ENCODE data around the gene ZBTB17. TPM values are rescaled to one million over a fixed set of nuclear protein-coding genes. Genes with fewer than 3 reads are reported as not detected.

ZBTB17 gene
- total RNA-seq, 1 experiment from 2014 or later: 44.2 TPM

DNA sequence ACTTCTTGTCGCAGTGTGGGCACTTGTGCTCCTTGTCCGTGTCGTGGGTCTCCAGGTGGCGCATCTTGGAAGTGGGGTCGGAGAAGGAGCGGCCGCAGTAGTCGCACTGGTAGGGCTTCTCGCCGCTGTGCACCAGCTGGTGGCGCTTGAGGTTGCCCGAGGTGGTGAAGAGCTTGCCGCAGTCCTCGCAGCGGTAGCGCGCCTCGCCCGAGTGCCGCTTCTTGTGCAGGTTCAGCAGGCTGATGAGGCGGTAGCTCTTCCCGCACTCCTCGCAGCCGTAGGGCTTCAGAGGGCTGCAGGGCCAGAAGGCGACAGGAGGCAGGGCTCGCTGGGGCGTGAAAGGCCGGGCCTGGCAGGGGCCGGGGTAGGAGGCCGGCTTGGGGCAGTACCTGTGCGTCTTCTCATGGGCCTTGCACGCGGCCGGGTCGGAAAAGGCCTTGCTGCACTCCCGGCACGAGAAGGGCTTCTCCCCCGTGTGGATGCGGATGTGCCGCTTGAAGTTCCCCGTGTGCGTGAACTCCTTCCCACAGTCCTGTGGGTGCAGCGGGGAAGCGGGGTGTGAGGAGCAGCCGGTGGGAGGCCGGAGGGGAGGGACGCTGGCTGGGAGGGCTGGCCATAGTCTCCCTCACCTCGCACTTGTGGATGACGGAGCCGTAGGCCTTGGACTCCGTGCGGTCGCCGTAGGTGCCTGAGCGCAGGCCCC is 31.4 kb downstream of the ZBTB17 start:
- Histone ChIP-seq H3K27ac (ENCODE audit: low read length) (no peak overlapping the region), H3K27me3 (ENCODE audit: low read length) (no peaks in the 10 kb centered on the region), H3K9ac (ENCODE audit: low read length) (no peak overlapping the region), H2AFZ (ENCODE audit: low read length) (no peak overlapping the region), H3K4me3 (ENCODE audit: low read length) (no peak overlapping the region), H3K4me1 (ENCODE audit: insufficient read depth, low read length) (0 out of 2 replicates have a peak, but pooled peaks cover 3% of the 10 kb centered on the region), H3K36me3 (ENCODE audit: low read depth, low read length) (peaks cover 32% of the 10 kb centered on the region; the same call in 1 of the 2 replicates), H3K79me2 (ENCODE audit: low read length) (peaks cover 9% of the 10 kb centered on the region), H3K9me3 (ENCODE audit: low read length) (no peaks in the 10 kb centered on the region), H3K9me2 (replicated peaks; ENCODE audit: low read length) (no peaks in the 10 kb centered on the region), H3K4me2 (ENCODE audit: low read length) (no peak overlapping the region), H4K20me1 (ENCODE audit: low read length) (no peaks in the 10 kb centered on the region), H3F3A (ENCODE audit: low read length, unreplicated experiment) (no peaks in the 10 kb centered on the region)
- no peak for ATAC-seq
- CTCF ChIA-PET: no interaction called here
- POLR2A ChIA-PET (ENCODE audit: unreplicated experiment): no interaction called here
- no TSS peak for BruUV-seq (replicated peaks)
- intact Hi-C loops (cut with micrococcal nuclease): no loop called here
- DNase-seq: no peak
- no peak for TF ChIP-seq EZH2phosphoT487 (IDR thresholded peaks at IDR 0.05; ENCODE audit: borderline replicate concordance, low read length)
- TF ChIP-seq, protein P1, sequence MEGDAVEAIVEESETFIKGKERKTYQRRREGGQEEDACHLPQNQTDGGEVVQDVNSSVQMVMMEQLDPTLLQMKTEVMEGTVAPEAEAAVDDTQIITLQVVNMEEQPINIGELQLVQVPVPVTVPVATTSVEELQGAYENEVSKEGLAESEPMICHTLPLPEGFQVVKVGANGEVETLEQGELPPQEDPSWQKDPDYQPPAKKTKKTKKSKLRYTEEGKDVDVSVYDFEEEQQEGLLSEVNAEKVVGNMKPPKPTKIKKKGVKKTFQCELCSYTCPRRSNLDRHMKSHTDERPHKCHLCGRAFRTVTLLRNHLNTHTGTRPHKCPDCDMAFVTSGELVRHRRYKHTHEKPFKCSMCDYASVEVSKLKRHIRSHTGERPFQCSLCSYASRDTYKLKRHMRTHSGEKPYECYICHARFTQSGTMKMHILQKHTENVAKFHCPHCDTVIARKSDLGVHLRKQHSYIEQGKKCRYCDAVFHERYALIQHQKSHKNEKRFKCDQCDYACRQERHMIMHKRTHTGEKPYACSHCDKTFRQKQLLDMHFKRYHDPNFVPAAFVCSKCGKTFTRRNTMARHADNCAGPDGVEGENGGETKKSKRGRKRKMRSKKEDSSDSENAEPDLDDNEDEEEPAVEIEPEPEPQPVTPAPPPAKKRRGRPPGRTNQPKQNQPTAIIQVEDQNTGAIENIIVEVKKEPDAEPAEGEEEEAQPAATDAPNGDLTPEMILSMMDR (conservative IDR thresholded peaks at IDR 0.05; ENCODE audit: low read depth, low read length): no peak
- no peak for TF ChIP-seq EZH2 (IDR thresholded peaks at IDR 0.05; ENCODE audit: low read length, unreplicated experiment)

DNA sequence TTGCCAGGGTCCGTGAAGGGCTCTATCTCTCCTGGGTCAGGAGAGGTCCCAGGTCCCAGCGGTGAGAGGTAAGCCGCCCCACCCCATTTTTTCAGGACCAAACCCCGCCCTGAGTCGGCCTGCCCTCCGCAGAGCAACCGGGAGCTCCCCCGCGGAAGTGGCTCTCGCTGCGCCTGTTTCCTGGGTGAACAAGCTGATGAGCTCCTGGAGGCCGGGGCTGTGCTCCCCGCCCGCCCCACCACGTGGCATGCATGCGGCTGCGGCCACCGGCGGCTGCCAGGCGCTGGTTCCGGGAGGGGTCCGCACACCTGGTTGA is 32.0 kb downstream of the ZBTB17 start:
- Histone ChIP-seq H3K27me3 (ENCODE audit: low read length) (no peaks in the 10 kb centered on the region), H4K20me1 (ENCODE audit: low read length) (0 out of 2 replicates have a peak, but pooled peaks cover 3% of the 10 kb centered on the region), H3K4me1 (ENCODE audit: insufficient read depth, low read length) (0 out of 2 replicates have a peak, but pooled peaks cover 8% of the 10 kb centered on the region), H3K36me3 (ENCODE audit: low read depth, low read length) (peaks cover 32% of the 10 kb centered on the region; the same call in 1 of the 2 replicates), H2AFZ (ENCODE audit: low read length) (no peak overlapping the region), H3K27ac (ENCODE audit: low read length) (no peak overlapping the region), H3K4me2 (ENCODE audit: low read length) (no peak overlapping the region), H3K9me2 (replicated peaks; ENCODE audit: low read length) (no peaks in the 10 kb centered on the region), H3K9ac (ENCODE audit: low read length) (no peak overlapping the region), H3F3A (ENCODE audit: low read length, unreplicated experiment) (no peaks in the 10 kb centered on the region), H3K79me2 (ENCODE audit: low read length) (peaks cover 4% of the 10 kb centered on the region; the same call in 1 of the 2 replicates), H3K9me3 (ENCODE audit: low read length) (no peaks in the 10 kb centered on the region), H3K4me3 (ENCODE audit: low read length) (no peak overlapping the region)
- ATAC-seq (no peak), DNase-seq (no peak)
- intact Hi-C loops (cut with micrococcal nuclease): no loop called here
- TF ChIP-seq, protein P1 (conservative IDR thresholded peaks at IDR 0.05; ENCODE audit: low read depth, low read length): no peak
- no peak for TF ChIP-seq EZH2 (IDR thresholded peaks at IDR 0.05; ENCODE audit: low read length, unreplicated experiment)
- TF ChIP-seq EZH2phosphoT487 (IDR thresholded peaks at IDR 0.05; ENCODE audit: borderline replicate concordance, low read length): no peak
- CTCF ChIA-PET: no interaction called here
- BruUV-seq (replicated peaks): no TSS peak
- POLR2A ChIA-PET (ENCODE audit: unreplicated experiment): no interaction called here

DNA sequence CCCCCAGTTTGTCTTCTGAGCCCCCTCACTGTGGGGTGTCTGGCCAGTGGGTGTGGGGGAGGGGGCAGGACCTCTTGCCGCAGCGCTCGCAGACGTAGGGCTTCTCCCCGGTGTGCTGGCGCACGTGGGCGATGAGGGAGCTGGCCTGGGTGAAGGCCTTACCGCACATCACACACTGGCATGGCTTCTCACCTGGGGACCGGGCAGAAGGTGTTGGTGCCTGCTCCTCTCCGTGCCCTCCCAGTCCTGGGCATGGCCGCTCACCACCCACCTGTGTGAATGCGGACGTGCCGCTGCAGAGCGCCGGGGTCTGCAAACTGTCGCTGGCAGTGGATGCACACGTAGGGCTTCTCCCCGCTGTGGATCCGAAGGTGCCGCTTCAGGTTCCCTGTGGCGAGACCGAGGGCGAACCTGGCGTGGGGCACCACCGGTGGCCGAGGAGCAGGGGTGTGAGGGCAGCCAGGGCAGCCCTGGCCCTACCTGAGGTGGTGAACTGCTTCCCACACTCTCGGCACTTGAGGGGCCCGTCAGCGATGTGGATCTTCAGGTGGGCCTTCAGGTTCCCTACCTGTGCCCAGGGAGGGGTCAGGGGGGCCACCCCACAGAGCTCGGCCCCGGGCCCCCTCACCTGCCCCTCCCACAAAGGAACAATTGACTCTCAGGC is 32.4 kb downstream of the ZBTB17 start:
- H3K9ac ChIP-seq (ENCODE audit: low read length): no peak overlapping the region
- CTCF ChIA-PET: no interaction called here

More for the DNA sequence above, 32.4 kb downstream of the ZBTB17 start:
- DNase-seq (no peak), ATAC-seq (no peak)
- Histone ChIP-seq H3K4me3 (ENCODE audit: low read length) (no peak overlapping the region), H3K4me1 (ENCODE audit: insufficient read depth, low read length) (0 out of 2 replicates have a peak, but pooled peaks cover 12% of the 10 kb centered on the region), H3F3A (ENCODE audit: low read length, unreplicated experiment) (no peaks in the 10 kb centered on the region), H3K27ac (ENCODE audit: low read length) (no peak overlapping the region), H3K9me2 (replicated peaks; ENCODE audit: low read length) (no peaks in the 10 kb centered on the region), H3K27me3 (ENCODE audit: low read length) (no peaks in the 10 kb centered on the region), H2AFZ (ENCODE audit: low read length) (no peak overlapping the region), H3K4me2 (ENCODE audit: low read length) (no peak overlapping the region), H3K79me2 (ENCODE audit: low read length) (no peaks in the 10 kb centered on the region), H3K9me3 (ENCODE audit: low read length) (no peaks in the 10 kb centered on the region), H4K20me1 (ENCODE audit: low read length) (0 out of 2 replicates have a peak, but pooled peaks cover 8% of the 10 kb centered on the region), H3K36me3 (ENCODE audit: low read depth, low read length) (peaks cover 35% of the 10 kb centered on the region; the same call in 1 of the 2 replicates)
- POLR2A ChIA-PET (ENCODE audit: unreplicated experiment): no interaction called here
- TF ChIP-seq EZH2 (IDR thresholded peaks at IDR 0.05; ENCODE audit: low read length, unreplicated experiment): no peak
- TF ChIP-seq, protein P1 (conservative IDR thresholded peaks at IDR 0.05; ENCODE audit: low read depth, low read length): no peak
- TF ChIP-seq EZH2phosphoT487 (IDR thresholded peaks at IDR 0.05; ENCODE audit: borderline replicate concordance, low read length): no peak
- no TSS peak for BruUV-seq (replicated peaks)
- intact Hi-C loops (cut with micrococcal nuclease): no loop called here

Measured in PC-3 (cell line).